Omental fat pad (tissue), 4 donors: ENCODE results near the gene SCAPER. TPM values are rescaled to one million over a fixed set of nuclear protein-coding genes. Genes with fewer than 3 reads are reported as not detected.

Source experiments
- ATAC-seq: fragments of 150-250 bp; one replicate; pipeline ENCODE4 v1.9.1; 2016; ENCODE audit warnings: mild to moderate bottlenecking, moderate library complexity; ENCODE audit not compliant: low FRiP score
- DNase-seq: peaks from one replicate; pipeline ENCODE4 v3.0.0-alpha.2; 2019; ENCODE audit warnings: low spot score
- CTCF ChIP-seq, 3 donors: fragments of 450-650 bp; IDR thresholded peaks; one replicate each; pipeline ENCODE4 v1.5.1; 2016 to 2017; ENCODE audit warnings: antibody characterized with exemption in 3 of 3, mild to moderate bottlenecking in 3 of 3, moderate library complexity in 2 of 3
- total RNA-seq, 4 donors: library from RNA; depleted of rRNA; stranded (reverse); fragments of >200 nt; gene quantifications; one replicate each; pipeline ENCODE4 v1.1.0, GENCODE V29; 2016

SCAPER gene
- total RNA-seq, 4 donors from 2014 or later, result 11.2 to 33.4 (median 22.6) TPM

DNA sequence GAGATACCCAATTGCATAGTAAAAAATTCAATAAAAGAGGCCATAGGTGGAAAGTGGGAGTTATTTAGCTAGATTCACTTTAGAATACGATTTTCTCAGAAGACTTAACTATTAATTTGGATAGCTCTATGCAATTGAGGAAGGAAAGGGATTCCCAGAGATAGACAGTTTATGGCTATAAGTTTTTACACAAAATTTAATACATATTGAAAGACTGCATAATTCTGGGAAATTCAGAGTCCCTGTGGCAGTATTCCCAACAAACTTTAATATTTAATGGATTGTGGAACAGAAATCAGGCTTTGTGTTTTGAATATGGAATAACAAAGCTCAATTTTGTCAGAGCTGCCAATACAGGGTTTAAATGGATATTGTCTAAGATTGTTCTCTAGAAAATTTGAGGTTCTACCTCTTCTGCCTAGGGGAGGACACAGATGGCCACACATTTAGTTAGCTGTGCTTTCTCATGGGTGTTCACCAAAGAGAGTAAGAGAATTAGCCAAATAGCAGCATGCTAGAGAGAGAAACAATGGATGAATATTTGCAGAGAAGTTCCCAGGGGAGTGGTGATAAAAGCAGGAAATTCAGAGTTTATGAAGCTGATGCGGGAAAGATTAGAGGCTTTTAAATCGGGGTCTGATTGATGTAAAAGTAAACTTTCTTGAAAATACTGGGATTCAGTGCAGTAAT is 560.1 kb downstream of the SCAPER start:
- TF ChIP-seq CTCF (IDR thresholded peaks at IDR 0.05), result no peak
- ATAC-seq (no peak), DNase-seq (no peak)

DNA sequence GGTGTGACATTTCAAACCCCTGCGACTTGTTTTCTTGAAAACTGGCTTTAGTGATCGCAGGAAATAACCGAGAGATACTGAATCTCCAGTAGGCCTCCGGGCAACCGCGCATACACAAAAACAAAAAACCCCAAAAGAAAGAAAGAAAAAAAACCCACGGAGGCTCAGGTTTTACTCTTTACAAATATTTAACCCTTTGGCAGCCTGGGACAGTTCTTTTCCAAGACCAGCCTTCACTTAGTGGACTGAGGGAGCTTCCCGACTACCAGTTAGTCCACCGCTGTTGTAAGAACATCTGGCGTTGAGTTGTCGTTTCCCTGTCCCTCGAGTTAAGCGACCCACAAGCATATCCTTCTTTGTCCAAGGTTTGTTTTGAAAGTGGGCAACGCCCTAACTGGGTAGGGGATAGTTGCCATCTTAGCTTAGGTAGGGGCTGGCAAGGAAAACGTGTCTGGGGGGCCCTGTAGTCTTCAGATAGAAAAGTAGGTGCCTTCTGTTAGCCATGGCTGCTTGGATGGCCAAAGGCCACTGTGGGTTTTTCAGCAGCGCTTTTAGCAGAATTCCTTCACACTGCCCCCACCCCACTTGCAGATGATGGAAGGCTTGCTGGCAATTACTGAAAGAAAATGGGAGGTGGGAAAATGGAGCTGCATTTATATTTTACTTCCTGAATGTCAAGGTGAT is 561.7 kb downstream of the SCAPER start:
- no peak for ATAC-seq
- TF ChIP-seq CTCF (IDR thresholded peaks at IDR 0.05), result no peak

GRCh38 chr15:76342382-76343201 is 562.5 kb downstream of the SCAPER start:
- DNase-seq, result no peak
- ATAC-seq, result no peak
- TF ChIP-seq CTCF (IDR thresholded peaks at IDR 0.05), result no peak

More for the DNA sequence above, 561.7 kb downstream of the SCAPER start:
- no peak for DNase-seq

GRCh38 chr15:76342058-76342381 is 563.1 kb downstream of the SCAPER start:
- no peak for DNase-seq
- no peak for ATAC-seq
- no peak for TF ChIP-seq CTCF (IDR thresholded peaks at IDR 0.05)

DNA sequence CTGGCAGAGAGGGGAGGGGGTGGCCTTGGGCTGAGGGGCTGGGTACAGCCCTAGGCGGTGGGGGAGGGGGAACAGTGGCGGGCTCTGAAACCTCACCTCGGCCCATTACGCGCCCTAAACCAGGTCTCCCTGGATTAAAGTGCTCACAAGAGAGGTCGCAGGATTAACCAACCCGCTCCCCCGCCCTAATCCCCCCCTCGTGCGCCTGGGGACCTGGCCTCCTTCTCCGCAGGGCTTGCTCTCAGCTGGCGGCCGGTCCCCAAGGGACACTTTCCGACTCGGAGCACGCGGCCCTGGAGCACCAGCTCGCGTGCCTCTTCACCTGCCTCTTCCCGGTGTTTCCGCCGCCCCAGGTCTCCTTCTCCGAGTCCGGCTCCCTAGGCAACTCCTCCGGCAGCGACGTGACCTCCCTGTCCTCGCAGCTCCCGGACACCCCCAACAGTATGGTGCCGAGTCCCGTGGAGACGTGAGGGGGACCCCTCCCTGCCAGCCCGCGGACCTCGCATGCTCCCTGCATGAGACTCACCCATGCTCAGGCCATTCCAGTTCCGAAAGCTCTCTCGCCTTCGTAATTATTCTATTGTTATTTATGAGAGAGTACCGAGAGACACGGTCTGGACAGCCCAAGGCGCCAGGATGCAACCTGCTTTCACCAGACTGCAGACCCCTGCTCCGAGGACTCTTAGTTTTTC is 563.6 kb downstream of the SCAPER start:
- no peak for TF ChIP-seq CTCF (IDR thresholded peaks at IDR 0.05)
- ATAC-seq, result no peak
- no peak for DNase-seq

DNA sequence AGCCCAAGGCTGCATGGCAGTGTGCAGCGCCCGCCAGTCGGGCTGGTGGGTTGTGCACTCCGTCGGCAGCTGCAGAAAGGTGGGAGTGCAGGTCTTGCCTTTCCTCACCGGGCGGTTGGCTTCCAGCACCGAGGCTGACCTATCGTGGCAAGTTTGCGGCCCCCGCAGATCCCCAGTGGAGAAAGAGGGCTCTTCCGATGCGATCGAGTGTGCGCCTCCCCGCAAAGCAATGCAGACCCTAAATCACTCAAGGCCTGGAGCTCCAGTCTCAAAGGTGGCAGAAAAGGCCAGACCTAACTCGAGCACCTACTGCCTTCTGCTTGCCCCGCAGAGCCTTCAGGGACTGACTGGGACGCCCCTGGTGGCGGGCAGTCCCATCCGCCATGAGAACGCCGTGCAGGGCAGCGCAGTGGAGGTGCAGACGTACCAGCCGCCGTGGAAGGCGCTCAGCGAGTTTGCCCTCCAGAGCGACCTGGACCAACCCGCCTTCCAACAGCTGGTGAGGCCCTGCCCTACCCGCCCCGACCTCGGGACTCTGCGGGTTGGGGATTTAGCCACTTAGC is 564.3 kb downstream of the SCAPER start:
- no peak for ATAC-seq
- DNase-seq, result no peak
- TF ChIP-seq CTCF (IDR thresholded peaks at IDR 0.05), result no peak
